ENCODE results near the gene MAOB.

Gene MAOB

DNA sequence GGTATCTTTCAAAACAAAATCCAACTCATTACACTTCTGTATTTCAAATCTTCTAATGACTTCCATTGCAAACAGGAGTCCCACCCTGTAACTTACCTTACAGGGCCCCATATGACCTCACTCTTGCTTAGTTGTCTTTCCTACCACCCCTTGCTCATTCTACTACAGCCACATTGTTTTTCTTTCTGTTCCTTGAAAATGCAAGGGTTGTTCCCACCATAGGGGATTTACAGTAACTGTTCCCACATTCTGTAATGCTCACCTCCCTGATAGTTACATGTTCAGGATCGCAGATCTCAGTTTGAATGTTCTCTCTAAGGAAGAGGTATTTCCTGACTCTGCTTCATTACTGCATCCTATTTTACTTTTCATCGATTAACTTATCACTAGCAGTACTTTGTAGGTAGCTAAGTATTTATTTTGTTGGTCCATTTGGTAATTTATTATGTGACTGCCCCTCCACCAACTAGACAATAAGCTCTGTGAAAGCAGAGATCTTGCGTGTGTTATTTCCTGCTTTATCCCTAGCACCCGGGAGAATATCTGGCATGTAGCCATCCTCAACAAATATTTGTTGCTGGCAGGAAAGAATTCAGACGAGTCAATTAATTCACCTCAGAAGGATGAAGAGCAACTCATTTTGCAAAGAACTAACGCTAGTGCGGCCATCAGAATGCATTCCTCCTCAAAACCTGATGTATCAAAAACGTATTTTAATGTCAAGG, 21.4 kb downstream of the MAOB start:
- peak; percentile 86 for FAIRE-seq

DNA sequence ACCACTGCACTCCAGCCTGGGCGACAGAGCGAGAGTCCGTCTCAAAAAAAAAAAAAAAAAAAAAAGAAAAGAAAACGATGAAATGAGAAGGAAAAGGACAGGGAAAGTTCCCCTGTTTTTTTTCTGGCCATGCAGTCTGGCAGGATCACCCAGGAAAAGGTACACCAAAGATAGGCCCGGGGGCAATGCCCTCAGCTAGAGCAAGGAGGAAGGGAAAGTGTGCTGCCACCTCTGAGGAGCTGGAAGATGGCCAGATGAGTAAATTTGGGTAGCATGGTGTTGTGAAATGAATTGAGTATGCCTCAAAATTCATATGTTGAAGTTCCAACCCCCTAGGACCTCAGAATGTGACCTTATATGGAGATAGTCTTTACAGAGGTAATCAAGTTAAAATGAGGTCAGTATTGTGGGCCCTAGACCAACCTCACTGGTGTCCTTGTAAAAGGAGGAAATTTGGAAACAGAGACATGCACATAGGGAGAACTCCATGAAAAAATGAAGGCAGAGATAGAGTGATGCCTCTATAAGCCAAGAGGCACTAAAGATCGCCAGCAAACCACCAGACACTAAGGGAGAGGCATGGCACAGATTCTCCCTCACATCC, 28.9 kb downstream of the MAOB start:
- no peak for FAIRE-seq

DNA sequence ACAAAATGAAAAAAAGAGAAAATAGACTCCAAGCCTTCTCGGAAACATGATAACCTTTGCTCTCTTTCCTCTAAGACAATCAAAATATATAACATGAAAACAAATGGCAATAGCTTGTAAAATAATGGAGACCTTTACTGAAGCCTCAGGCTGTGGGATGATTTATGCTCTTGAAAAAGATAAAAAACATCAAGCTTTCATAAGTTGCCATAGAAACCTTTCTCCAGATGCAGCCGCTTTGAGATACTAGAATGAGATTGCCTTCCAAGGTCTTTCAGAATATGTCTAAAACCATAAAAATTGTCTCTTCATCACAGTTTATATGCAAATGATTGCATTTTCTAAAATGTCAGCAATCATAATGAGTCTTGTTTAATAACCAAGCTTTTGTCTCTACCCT, 31.6 kb downstream of the MAOB start:
- FAIRE-seq: no peak

DNA sequence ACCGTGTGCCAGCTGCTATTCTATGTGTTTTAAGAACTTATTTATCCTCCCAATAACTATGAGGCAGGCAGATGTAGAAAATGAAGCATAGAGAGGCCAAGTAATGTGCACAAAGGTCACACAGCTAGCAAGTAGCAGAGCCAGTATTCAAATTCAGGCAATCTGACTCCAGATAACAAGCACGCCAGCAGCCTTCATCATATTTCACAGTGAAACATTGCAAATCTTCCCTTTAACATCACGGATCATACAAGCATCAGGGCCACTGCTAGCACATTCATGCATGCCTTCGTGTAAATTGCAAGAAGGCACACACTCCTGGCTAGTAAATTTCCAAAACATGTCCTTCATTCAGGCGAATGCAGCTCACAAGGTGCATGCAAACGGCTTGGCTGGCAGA, 33.1 kb downstream of the MAOB start:
- FAIRE-seq: no peak

DNA sequence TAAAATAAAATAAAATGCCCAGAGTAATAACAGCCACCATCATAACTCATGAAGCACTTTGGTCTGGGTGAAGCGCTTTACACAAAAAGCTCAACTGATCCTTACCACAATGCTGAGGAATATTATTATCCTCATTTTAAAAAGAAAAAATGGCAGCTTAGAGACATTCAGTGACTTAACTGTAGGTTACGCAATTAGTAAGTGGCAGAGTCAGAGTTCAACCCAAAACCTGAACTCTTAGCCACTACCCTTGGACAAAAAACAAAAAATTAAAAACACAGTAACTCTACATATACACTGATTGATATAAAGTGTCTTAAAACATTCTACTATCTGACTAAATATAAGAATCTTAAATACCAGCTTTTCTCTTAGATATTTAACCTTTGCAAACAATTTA, 34.9 kb downstream of the MAOB start:
- FAIRE-seq: no peak

DNA sequence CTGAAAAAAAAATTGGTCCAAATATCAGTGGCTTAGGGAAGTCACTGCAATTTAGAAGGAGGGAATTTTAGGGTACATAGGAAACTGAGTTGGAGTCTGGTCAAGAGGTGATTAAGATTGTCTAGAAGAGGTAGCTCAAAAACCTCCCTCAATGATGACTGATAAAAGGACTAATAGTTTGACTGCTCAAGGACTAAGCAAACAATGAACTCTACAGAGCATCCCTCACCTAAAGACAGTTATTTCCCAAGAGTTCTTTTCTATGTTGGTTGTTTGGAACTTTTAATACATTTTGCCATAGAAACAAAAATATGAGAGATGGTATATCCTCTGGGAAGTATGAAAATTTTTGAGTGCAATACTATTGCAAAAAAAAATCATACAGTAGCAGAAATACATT, 35.7 kb downstream of the MAOB start:
- FAIRE-seq: no peak

DNA sequence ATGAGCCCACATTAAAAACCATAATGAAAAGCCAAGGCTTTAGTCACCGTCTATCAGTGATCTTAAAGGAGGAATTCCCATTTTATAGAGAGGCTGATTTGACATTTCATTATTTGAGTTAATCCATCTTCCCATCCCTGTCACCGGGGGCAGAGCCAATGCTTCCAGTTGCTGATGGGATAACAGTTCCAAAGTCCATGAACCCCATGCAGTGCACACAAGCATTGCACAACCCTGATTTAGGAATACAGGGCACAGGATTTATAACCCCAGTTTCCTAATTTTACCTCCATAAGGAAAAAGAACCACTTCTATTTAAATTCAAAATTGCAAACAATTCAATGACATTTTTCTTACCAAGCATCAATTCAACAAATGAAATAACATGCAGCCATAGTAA, 36.5 kb downstream of the MAOB start:
- peak; percentile 76 for FAIRE-seq

DNA sequence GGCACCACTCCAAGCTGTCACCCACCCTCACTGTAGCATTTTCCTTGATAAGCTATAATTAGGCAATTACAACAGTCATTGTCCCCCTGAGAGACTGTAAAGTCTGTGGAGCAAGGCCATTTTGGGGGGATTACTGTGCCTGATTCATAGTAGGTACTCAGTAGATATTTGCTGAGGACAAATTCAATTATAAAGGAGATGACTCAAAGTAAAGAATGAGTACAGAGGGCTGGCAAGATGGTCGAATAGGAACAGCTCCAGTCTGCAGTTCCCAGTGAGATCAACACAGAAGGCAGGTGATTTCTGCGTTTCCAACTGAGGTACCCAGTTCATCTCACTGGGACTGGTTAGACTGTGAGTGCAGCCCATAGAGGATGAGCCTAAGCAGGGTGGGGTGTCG, 42.0 kb downstream of the MAOB start:
- no peak for FAIRE-seq

DNA sequence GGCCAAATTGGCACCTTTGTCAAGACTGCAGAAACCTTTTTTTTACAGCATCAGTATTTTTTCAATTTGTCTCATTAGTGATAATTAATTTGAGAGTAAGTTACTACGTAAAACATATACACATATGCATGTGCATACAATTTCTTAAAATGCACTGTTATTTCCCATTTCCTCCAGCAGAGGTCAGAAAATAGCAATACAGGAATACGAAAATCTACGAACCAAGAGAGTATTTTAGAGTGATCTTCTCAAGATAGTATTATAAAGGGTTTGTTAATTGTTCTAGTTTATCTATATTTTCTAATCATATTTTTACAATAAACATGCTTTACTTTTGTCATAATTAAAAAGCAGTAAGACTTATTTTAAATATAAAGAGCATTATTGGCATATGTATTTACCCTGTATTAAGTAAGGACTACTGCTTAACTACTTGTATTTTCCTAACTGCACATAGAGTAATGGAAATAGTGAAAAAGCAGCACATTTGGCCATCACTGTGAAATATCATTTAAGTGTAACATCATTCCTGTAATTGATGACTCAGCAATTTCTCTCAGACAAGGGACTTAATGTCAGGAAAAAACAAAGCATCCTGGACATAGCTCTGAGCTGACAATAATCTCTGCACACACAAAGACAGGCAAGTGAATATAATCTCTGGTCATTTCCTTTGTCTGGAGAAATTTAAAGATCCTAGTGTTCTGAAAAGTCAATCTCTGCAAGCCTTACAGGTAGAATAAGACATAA, 45.6 kb downstream of the MAOB start:
- FAIRE-seq: peak; percentile 86

DNA sequence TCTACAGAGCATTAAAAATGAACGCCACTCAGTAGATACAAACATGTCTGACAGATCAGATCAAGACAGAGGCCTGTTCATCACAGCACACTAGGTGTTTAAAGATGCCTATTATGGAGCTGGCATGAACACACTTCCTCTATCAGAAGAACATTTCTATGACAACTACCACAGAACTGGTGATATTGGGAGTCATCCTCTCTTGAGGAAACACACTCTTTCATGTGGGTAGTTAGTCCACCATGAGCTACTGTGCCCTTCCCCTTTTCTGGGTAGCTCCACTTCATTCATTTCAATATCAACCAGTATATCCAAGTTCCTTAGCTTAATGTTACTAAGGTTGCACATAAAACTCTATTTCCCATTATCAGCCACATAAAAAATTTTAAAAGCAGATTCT, 46.7 kb downstream of the MAOB start:
- no peak for FAIRE-seq

DNA sequence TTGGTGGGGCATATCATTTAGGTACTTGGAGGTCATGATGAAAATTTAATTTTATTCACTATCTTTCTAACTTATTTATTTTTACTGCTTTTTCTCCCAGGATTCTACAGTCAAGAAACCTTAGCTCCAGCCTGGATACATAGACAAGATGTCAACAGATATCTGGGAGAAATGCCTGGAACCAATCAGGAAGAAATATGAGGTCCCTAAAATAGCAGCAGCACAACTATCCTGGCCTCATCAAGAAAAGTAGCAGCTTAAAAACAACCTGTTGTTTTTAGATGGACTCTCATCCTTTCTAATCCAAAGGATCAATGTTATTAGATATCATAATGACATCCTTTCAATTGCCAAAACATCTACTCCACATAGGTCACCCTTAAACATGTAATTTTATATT, 54.5 kb downstream of the MAOB start:
- no peak for FAIRE-seq

DNA sequence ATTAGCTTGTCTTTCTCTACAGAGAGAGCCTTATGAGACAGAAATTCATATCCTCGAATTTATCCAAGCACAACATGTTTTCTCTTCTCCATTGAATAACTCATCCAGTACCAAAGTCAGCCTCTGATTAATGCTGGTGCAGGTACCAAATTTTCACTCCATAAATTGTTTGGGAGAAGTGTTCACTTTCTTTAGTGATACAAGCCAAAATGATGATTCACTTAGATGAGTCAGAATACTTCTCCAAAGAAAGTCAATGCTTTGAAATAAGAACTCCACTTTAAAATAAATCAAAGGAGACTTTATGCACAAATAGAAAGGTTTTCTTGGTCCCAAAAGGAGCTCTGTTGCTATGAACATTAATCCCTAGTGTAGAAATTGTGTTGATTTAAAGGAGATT, 60.2 kb downstream of the MAOB start:
- FAIRE-seq: no peak

DNA sequence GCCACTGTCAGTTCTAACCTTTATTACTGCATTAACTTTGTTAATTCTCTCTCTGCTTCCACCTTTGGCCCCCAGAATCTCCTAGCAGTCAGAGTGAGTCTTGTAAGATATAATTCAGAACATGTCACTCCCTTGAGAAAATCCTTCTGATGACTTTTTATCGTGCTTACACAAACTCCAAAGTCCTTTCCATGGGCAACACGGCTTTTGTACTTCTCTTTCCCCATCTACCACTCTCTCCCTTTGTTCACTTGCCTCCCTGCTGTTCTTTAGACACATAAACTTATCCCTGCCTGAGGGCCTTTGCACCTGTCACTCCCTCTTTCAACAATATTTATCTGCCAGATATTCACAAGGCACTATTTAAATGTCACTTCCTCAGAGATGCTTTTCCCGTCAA, 64.8 kb downstream of the MAOB start:
- FAIRE-seq: no peak

DNA sequence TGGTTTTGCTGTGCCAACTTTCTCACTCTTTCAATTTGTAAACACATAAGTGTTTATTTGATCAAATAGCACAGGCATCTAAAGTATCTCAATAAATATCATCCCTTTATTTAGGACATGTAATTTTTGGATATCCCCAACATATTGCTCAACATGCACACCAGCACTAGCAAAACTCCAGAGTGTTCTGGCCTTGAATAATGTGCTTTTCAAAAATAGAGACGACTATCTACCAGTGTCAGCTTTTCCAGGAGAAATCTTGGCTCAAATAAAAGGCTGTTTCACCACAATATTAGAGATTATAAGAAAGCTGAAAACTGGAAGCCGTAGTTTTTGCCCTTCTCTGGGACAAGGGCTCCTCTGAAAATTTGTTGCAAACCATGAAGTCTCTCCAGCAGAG, 67.0 kb downstream of the MAOB start:
- FAIRE-seq: no peak

DNA sequence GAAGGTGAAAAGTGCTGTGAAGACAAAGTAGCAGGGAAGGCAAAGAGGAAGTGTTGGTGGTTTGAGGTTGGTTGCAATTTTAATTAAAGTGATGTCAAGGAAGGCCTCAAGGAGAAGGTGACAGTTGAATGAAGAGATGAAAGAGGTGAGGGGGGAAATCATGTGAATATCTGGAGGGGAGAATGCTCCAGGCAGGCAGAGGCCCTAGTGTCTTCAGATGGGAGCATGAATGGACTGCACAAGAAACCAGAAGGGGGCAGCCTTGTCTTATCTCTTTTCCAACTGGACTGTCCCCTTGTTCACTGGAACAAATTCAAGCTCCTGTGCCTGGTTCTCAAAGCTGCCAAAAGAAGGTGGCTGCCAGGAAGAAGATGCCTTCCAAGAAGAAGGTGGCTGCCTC, 68.4 kb downstream of the MAOB start:
- no peak for FAIRE-seq

DNA sequence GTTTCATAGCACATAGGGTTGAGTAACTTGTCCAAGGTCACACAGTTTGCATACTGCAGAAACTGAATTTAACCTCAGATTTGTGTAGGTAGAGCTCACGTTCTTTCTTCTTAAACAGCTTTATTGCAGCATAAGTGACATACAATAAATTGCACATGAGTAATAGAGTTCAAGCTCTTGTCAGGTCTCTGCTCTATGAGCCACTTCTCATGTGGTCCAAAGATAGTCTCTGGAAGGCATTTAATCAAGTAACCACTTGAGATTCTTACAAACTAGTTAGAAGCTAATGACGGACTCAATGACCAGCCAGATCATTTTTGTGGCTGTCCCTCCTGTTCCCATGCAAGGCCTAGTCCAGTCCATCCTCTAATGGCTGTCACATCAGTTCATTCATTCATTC, 68.9 kb downstream of the MAOB start:
- no peak for FAIRE-seq

DNA sequence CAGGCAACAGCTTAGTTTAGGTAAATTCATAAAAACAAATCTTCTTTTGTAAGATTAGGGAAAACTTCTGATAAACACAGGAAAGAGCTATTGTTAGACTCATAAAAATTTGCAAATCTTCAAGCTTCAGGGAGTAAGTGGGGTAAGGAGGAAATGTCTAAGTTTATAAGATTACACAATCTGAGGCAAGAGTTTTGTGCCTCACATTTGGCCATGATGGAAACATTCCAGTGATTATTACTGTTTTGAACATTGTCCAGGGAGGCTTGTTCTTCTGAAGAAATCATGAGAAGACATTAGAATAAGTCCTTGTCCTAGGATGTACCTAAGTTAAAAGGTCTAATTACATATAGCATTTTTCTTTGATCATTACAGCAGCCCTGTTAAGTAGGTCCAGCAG, 72.8 kb downstream of the MAOB start:
- no peak for FAIRE-seq

DNA sequence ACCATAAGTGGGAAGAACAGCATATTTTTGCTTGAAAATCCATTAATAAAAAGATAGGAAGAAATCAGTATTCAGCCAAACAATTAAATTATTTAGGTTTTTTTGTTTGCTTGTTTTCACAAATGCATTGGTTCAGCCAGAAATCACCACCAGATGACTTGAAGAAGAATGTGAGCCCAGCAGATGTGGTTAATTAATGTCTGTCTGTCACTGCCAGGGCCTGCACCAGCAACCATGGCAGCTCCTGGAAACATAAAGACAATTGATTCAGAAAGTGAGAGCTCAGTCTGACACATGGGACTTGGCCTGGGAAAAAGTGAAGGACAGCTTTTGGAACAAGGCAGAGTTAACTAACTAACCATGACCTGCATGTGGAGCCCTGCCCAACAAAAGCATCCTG, 74.0 kb downstream of the MAOB start:
- no peak for FAIRE-seq

DNA sequence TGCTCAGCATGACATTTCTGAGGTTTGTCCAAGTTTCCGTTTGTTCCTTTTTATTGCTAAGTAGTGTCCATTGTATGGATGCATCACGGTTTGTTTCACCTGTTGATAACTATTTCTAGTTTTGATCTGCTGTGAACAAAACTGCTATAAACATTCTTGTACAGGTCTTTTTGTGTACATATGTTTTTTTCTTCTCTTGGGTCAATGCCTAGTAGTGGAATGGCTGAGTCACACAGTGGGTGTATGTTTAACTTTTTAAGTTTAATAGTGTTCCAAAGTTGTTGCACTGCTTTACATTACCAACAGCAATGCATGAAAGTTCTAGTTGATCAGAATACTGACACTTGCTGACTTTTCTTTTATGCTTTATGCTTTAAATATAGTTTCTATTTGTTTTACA, 76.7 kb downstream of the MAOB start:
- no peak for FAIRE-seq

DNA sequence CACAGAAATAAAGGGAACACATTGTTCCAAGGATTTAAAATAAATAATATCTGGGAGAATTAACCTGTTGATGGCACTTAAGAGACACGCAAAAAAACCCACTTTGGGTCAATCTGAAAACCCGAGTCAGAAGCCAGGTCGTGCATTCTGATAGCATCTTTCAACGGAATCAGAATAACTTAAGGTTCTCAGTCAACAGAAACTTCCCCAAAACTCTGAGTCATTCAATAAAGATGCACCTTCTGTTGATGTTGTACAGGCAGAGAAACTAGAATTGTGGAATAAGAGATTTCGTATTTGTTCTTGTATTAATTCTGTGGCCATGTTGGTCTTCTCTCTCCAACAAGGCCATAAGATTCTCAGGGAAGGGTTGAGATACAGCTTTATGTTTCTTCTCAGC, 78.2 kb downstream of the MAOB start:
- FAIRE-seq: no peak

DNA sequence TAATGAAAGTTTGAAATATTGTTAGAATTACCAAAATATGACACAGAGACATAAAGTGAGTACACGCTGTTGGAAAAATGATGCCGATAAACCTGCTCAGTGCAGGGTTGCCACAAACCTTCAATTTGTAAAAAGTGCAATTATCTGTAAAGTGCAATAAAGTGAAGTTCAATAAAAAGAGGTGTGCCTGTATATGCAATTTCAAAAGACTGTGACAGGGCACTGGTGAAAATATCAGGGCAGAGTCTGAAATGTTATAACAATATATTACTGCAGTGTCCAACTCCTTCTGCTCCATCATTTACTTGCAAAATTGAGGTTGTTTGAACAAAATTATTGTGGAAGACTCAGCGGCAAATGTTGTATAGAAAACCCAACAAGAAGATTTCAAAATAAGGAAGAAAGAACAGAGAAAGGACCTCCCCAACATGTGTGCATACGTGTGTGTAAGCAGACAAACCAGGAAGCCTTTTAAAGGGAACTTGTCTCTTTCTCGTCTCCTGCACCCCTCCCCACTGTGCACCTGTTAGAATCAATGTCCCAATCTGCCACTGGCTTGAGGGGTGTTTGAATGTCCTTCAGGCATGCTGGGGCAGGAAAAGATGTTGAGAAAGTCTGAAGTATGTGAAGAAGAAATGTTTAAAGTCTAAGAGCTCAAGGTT, 96.2 kb downstream of the MAOB start:
- FAIRE-seq: no peak

DNA sequence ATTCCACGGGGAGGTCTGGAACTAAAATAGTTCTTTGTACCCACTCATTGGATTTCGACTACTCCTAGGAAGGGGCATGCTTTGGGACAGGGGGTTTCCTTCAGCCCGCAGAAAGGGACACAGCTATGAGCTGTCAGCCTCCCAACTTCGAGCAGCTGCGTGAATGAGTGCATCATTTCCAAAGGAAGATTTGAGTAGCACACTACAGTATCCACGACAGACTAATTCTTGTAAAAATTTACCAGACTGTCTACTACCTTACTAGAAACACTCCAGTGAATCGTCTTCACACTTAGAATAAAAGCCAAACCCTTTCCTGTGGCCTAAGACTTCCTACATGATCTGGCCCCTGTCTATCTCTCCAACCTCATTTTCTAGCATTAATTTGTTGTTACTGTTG, 124.2 kb downstream of the MAOB start:
- no peak for FAIRE-seq

DNA sequence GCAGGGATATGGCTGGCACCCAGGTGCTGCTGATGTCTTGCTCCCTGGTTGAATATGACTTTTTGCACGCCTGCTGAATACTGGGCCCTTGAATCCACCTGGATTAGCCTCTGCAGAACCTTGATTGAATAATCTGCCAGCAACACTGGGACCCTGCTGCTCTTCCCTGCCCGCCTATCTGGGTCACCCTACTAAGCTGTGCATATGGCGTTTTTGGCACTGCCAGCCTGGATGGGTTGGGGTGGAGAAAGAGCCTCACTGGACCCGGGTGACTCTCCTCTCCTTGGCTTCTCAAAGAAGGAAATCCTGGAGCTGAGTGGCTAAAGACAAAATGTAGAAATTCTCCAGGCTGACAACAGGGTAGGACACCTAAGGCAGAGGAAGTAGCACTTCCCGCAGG, 126.2 kb downstream of the MAOB start:
- no peak for FAIRE-seq

DNA sequence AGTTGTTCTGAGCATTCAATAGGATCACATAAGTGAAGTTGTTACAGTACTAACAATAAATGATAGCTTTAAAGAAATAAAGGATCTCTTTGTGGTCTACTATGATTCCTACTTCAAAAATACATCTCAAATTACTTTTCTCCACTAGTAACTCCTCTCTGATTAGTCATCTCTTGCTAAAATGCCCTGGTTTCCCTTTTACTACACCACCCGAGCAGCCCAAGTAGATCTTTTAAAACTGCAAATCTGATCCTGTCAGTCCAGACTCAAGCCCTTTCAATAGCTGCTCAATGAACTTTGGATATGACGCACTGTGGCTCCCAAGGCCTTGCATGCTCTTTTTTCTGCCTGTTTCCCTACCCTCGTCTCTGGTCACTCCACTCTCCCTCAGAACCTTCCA, 128.6 kb downstream of the MAOB start:
- no peak for FAIRE-seq
